Progenitor cell of endocrine pancreas (in vitro differentiated cells): ENCODE measurements around the gene NFYB. TPM values are rescaled to one million over a fixed set of nuclear protein-coding genes. Genes with fewer than 3 reads are reported as not detected.

Experiments used
- DNase-seq: peaks from one replicate; pipeline ENCODE4 v3.0.0; 2021; ENCODE audit warnings: low spot score; ENCODE audit not compliant: unreplicated experiment
- H3K27ac Mint-ChIP-seq: 2 replicates; pipeline ENCODE4 v1.8.0; 2021; ENCODE audit warnings: mild to moderate bottlenecking, moderate library complexity, mixed read lengths
- H3K27me3 Mint-ChIP-seq: 2 replicates; pipeline ENCODE4 v1.8.0; 2021; ENCODE audit warnings: mixed read lengths
- H3K36me3 Mint-ChIP-seq: 2 replicates; pipeline ENCODE4 v1.8.0; 2022; ENCODE audit warnings: mixed read lengths; ENCODE audit not compliant: insufficient read depth
- H3K4me1 Mint-ChIP-seq: 2 replicates; pipeline ENCODE4 v1.8.0; 2021; ENCODE audit warnings: low read depth, mixed read lengths
- H3K4me3 Mint-ChIP-seq: 2 replicates; pipeline ENCODE4 v1.8.0; 2021; ENCODE audit warnings: low read depth, mild to moderate bottlenecking, moderate library complexity, mixed read lengths
- H3K9me3 Mint-ChIP-seq: 2 replicates; pipeline ENCODE4 v1.8.0; 2021; ENCODE audit warnings: low read depth, mixed read lengths
- total RNA-seq: library from RNA; stranded (reverse); gene quantifications from 2 replicates; pipeline ENCODE4 v1.2.1, GENCODE V29; 2021
- TF ChIP-seq, protein P1 (sequence below): fragments of 200-600 bp; sonication (generic); IDR thresholded peaks from one replicate; pipeline ENCODE4 v1.5.0; 2021; ENCODE audit warnings: antibody characterized with exemption, mild to moderate bottlenecking; ENCODE audit not compliant: unreplicated experiment

Gene NFYB
- total RNA-seq, 1 donor from 2014 or later: 36.2 TPM

DNA sequence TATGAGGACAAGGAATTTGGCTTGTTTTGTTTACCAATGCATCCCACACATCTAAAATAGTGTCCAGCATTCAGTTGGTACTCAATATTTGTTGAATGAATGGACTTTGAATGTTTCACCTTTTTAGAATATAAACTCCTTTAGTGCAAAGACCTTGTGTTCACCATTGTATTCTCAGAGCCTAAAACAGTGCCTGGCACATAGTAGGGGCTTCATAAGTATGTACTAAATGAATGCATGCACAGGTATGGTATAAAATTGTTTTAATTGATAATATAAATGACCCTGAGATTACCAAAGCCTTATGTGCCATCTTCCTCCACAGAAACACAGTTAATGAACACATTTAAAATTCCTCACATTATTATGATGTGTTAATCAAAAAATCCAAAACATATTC is 5.0 kb upstream of the NFYB start:
- H3K36me3 Mint-ChIP-seq: no peaks in the 10 kb centered on the region
- H3K9me3 Mint-ChIP-seq: peaks cover 10% of the 10 kb centered on the region
- H3K4me1 Mint-ChIP-seq: peaks cover 2% of the 10 kb centered on the region
- no peak overlapping the region for H3K27ac Mint-ChIP-seq
- H3K27me3 Mint-ChIP-seq: peaks cover 27% of the 10 kb centered on the region
- TF ChIP-seq, protein P1, sequence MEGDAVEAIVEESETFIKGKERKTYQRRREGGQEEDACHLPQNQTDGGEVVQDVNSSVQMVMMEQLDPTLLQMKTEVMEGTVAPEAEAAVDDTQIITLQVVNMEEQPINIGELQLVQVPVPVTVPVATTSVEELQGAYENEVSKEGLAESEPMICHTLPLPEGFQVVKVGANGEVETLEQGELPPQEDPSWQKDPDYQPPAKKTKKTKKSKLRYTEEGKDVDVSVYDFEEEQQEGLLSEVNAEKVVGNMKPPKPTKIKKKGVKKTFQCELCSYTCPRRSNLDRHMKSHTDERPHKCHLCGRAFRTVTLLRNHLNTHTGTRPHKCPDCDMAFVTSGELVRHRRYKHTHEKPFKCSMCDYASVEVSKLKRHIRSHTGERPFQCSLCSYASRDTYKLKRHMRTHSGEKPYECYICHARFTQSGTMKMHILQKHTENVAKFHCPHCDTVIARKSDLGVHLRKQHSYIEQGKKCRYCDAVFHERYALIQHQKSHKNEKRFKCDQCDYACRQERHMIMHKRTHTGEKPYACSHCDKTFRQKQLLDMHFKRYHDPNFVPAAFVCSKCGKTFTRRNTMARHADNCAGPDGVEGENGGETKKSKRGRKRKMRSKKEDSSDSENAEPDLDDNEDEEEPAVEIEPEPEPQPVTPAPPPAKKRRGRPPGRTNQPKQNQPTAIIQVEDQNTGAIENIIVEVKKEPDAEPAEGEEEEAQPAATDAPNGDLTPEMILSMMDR: no peak
- H3K4me3 Mint-ChIP-seq: no peak overlapping the region
- no peak for DNase-seq

DNA sequence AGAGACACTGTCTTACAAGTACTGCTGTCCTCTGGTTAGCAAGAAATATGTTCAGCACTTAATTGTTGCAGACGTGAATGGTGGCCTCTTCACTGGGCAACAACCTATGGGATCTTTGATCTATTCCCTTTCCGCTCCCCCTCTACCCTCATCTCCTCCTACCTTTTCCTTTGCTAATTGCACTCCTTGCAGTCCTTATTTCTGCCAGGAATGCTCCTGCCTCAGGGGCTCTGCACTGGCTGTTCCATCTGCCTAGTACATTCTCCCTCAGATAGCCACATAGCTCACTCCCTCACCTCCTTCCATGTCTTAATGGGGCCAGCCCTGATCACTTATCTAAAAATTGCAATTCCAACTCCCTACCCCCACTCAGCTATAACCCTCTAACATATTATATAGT is 4.5 kb upstream of the NFYB start:
- Mint-ChIP-seq H3K9me3 (peaks cover 10% of the 10 kb centered on the region), H3K4me3 (no peak overlapping the region), H3K27me3 (peaks cover 27% of the 10 kb centered on the region), H3K27ac (no peak overlapping the region), H3K36me3 (no peaks in the 10 kb centered on the region), H3K4me1 (peaks cover 2% of the 10 kb centered on the region)
- DNase-seq: no peak
- TF ChIP-seq, protein P1: no peak

DNA sequence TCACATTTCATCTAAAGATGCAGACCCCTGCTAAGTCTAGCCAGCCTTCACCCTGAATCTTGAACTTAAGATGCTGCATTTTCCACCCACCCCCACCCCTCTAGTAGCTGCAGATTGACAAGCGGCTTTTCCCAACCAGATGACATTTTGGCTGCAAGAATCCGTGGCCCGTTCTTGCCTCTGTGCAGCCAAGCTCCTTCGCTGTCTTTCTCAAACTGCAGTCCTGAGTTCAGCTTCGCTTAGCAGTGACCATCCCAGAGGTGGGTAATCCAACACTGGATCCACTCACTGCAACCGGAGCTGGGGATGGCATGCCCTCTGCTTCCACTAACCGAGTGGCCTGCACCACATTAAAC is 765 bp upstream of the NFYB start:
- peak overlapping the region; percentile 66 for H3K4me3 Mint-ChIP-seq
- TF ChIP-seq, protein P1: no peak
- peaks cover under 1% of the 10 kb centered on the region for H3K9me3 Mint-ChIP-seq
- H3K27ac Mint-ChIP-seq: peak overlapping the region; percentile 77
- peaks cover 24% of the 10 kb centered on the region for H3K27me3 Mint-ChIP-seq
- no peak for DNase-seq
- peaks cover 12% of the 10 kb centered on the region for H3K4me1 Mint-ChIP-seq
- H3K36me3 Mint-ChIP-seq: no peaks in the 10 kb centered on the region

DNA sequence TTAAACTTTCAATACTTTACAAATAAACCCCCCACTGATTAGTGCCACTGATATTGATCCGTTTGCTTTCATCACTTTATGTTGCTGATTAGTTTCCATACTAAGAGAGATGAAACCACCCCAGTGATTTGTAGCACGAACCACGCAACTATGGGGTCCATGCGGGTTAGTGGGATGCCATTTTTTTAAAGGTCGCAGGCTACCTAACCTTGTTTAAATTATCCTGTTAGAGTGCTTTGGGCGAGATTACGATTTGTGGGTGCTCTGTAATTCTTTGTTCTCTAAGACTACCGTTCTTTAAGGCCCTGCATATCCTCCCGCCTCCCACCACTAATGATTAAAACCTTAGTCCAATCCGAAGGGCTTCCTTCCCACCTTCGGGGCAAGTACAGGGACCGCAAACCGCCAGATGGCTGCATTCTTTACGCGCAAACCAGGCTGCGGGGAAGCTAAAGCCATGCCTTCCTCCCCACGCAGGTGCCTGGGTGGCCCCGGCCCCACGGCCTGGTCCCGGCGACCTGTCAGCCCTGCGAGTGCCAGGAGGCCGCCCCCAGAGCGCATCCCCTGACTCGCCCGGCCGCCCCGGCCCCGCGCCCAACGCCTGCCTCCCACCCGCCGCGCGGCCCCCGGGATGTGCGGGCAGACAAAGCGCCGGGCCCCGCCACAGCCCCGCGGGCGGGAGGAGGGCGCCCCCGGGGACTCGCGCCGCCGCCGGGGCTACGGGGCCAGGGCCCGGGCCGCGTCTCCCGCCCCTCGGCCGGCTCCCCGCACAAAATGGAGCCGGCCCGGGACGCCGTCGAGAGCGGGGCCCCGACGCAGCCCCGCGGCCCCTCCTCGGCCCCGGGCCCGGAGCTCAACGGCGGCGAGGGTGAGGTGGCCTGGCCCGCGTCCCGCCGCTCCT is 759 bp downstream of the NFYB start:
- peak; percentile 33 for DNase-seq
- Mint-ChIP-seq H3K27ac (peak overlapping the region; percentile 97), H3K4me1 (peaks cover 20% of the 10 kb centered on the region), H3K27me3 (peaks cover 20% of the 10 kb centered on the region), H3K4me3 (peak overlapping the region; percentile 88), H3K36me3 (no peaks in the 10 kb centered on the region), H3K9me3 (no peaks in the 10 kb centered on the region)
- TF ChIP-seq, protein P1: no peak

DNA sequence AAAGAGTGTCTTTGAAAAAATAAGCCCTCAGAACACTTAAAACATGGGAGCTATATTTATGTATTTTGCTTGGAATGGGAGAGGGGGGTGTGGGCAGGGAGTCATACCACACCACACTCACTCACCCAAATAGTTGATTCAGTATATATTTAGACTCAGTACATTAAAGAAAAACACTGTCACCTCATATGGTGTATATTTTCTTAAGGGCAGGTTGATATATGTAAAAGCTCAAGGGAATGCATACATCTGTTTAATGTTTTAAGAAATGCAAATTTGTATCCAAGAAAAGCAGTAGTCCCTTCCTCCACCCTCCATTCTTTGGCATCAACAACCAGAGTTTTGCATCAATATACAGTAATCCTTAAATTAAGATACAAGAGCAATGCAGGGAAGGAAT is 1.4 kb downstream of the NFYB start:
- DNase-seq: no peak
- Mint-ChIP-seq H3K4me1 (peaks cover 23% of the 10 kb centered on the region), H3K4me3 (peak overlapping the region; percentile 88), H3K36me3 (no peaks in the 10 kb centered on the region), H3K27me3 (peaks cover 13% of the 10 kb centered on the region), H3K27ac (peak overlapping the region; percentile 97), H3K9me3 (no peaks in the 10 kb centered on the region)
- TF ChIP-seq, protein P1: no peak
